ENCODE data around the gene RAD52.
"Not testable (repeated sequence)": the region's sequence is repeated elsewhere in the genome, so short reads cannot be mapped to it uniquely, and the experiment has no call there.

RAD52 gene

DNA sequence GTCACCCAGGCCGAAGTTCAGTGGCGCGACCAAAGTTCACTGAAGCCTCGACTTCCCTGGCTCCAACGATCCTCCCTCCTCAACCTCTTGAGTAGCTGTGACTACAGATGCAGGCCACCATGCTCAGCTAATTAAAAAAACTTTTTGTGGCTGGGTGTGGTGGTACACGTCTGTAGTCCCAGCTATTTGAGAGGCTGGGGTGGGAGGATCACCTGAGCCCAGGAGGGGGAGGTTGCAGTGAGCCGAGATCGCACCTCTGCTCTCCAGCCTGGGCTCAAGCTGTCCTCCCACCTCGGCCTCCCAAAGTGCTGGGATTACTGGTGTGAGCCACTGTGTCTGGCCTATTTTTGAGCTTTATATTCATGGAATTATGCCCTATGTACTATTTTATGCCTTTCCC is 18.1 kb upstream of the RAD52 start:
- DNase-seq (ENCODE audit: low spot score), result no peak

DNA sequence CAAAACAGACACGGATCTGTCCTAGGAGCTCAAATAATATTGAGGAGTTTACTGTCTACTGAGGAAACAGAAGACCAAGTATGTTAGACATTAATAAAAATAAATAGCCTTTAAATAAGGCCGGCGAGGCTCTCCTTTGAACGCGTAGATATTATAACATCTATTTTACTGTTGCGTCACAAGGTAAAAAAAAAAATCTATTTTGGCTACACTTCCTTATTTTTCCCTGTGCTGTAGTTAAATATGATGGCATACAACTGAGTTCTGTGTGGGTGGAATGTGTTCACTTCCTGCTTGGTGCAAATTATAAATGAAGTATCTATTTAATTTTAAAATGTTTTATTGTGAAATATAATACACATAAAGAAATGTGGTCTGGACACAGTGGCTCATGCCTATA is 17.2 kb upstream of the RAD52 start:
- no peak for DNase-seq (ENCODE audit: low spot score)

DNA sequence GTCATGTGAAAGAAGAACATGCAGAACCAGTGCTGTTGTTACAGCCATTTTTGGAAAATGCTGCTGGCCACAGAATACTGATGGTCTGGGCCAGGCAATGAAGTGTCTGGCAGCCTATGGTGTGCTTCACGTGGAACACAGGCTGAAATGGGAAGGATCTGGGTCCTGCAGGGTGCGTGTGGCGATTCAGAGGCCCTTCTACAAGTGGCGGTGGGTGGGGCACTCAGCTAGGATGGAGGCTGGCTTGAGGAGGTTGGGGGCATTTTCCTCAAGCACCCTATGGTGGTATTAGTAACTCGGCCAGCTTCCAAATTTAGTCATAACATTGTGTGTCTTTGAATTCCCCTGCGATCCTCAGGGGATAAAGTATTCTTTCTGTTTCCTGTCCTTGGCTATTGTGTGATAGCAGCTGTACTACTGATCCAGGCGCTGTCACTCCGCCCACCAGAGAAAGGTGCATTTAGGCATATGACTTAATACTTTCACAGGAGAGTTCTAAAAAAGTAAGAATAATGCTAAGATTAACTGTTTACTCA is 9.2 kb upstream of the RAD52 start:
- DNase-seq (ENCODE audit: low spot score), result no peak

DNA sequence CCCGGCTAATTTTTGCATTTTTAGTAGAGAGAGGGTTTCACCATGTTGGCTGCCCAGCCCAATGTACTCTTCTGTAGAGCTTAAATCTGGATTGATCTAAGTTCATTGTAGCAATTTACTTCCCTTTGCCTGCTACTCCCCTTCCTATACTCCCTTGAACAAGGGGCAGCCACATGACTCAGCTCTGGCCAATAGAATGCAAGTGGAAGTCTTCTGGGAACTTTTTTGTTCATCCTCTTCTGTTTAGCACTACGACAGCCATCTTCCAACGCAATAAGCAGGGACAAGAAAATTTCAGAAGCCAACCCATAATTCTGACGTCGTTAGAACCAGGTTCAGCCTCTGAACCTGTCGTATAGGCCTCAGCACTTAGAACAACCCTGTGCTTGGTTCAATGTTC is 6.4 kb upstream of the RAD52 start:
- DNase-seq (ENCODE audit: low spot score), result no peak

DNA sequence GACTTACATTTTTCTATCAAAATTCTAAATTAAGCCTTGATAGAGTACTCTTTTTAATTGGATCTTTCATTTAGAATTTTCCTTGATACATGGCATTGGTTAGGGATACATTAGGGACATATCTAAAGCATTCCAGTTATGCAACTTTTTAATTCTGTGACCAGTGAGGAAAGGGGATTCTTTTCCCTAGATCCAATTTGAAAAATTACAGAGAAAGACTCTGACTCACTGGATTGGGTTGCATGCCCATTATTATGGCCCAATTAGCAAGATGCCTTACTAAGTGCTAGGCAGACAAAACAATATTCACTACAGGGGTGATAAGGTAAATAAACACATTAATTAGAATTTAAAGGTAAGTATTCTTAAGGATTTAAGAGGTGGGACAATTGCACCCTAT is 5.2 kb upstream of the RAD52 start:
- no peak for DNase-seq (ENCODE audit: low spot score)

DNA sequence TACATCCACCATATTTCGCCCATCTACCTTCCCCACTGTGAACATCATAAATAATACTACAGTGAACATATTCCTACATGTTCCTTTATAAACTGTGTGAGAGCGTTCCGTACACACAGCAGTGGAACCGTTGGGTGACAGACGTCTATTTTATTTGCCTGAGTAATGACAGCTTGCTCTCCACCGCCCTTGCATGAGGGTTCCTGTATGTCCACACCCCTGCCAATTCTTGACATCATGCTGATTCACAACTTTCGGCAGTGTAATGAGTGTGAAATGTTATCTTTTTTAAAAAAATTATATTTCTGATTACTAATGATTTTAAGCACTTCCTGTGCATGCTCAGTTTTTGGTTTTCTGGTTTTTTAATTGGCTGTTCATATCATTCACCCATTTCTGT is 4.3 kb upstream of the RAD52 start:
- peak; percentile 10 for DNase-seq (ENCODE audit: low spot score)

DNA sequence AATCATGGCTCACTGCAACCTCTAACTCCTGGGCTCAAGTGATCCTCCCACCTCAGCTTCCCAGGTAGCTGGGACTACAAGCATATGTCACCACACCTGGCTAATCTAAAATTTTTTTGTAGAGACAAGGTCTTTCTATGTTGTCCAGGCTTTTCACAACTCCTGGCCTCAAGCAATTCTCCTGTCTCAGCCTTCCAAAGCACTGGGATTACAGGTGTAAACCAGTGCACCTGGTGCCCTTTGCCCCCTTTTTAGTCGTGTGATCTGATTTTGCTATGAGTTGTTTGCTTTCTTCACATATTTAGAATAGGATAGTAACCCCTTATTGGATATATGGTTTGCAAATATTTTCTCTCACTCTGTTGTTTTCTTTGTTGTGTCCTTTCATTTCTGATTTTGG is 1.7 kb upstream of the RAD52 start:
- no peak for DNase-seq (ENCODE audit: low spot score)

DNA sequence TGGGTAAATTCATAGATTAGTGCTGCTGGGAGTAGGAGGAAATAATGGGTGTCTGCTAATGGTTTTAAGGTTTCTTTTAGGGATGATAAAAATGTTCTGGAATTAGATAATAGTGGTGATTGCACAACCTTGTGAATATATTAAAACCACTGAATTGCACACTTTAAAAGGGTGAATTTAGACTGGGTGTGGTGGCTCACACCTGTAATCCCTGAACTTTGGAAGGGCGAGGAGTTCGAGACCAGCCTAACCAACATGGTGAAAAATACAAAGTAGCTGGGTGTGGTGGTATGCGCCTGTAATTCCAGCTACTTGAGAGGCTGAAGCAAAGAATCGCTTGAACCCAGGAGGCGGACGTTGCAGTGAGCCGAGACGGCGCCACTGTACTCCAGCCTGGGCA is 1.3 kb downstream of the RAD52 start:
- DNase-seq (ENCODE audit: low spot score), result peak; percentile 4

DNA sequence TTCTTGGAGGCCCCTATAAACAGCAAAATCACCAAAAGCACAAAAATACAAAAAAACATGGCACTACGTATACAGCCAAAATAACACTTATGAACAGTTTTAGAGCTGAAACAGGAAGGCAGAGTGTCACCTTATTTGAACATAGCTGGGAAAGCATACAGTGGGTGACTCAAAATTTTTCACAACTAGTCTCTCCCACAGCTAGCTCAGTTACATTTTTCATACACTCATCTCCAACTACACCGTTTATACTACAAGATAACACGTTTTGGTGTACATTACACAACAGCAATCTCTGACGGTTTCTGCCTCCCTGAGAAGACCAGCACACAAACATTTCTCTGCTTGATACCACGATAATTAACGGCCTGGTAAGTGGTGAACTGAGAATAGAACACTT is 2.9 kb downstream of the RAD52 start:
- DNase-seq (ENCODE audit: low spot score), result no peak

DNA sequence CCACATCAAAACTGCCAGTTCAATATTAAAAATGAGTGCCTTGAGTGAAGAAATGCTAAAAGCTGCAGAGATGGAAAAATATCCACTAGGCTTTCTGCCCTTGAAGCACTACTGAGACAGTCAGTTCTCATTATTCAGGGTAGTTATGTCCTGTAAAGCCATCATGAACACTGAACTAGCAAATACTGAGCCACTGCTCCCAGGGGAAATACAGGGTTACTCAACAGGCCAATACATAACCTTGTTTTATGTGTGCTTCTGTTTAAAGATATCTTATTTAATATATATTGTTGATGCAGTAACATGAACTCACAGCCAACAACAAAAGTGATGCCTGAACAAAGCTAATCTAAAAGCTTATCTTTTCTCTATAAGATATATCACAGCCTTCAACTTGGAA is 3.3 kb downstream of the RAD52 start:
- DNase-seq (ENCODE audit: low spot score), result no peak

DNA sequence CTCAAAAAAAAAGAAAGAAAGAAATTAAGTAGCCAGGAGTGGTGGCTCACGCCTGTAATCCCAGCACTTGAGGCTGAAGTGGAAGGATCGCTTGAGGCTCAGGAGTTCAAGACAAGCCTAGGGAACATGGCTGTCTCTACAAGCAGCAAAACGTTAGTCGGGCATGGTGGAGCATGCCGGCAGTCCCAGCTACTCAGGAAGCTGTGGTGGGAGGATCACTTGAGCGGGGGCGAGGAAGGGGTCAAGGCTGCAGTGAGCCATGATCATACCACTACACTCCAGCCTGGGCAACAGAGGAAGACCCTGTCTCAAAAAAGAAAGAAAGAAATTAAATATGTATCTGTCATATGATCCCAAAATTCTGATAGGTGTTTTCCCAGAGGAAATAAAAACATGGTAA is 5.3 kb downstream of the RAD52 start:
- DNase-seq (ENCODE audit: low spot score), result no peak

DNA sequence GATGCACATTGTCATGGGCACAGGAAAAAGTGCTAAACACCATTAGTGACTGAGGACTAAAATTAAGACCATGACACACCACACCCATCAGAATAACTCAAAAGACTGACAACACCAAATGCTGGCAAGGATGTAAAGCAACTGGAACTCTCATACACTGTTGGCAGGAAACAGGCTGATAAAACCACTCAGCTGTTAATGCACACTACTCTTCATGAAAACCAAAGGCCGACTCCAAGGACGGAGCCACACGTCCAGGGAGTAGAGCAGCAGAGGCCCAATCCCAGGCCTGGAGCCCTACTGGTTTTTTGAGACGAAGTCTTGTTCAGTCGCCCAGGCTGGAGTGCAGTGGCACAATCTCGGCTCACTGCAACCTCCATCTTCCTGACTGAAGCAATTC is 6.4 kb downstream of the RAD52 start:
- DNase-seq (ENCODE audit: low spot score), result no peak

DNA sequence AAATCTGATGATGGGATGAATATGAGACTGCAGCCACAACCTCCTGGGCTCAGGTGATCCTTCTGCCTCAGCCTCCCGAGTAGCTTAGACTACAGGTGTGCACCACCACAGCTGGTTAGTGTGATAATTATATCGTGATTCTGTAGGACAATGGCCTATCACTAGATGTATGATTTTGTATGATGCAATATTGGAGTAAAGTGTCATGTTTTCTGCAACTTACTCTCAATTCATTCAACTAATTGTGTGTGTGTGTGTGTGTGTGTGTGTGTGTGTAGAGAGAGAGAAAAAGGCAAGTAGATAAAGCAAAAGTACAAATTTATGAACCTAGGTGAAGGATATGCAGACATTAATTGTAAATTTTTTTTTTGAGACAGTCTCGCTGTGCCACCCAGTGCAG is 10.7 kb downstream of the RAD52 start:
- DNase-seq (ENCODE audit: low spot score), result no peak

DNA sequence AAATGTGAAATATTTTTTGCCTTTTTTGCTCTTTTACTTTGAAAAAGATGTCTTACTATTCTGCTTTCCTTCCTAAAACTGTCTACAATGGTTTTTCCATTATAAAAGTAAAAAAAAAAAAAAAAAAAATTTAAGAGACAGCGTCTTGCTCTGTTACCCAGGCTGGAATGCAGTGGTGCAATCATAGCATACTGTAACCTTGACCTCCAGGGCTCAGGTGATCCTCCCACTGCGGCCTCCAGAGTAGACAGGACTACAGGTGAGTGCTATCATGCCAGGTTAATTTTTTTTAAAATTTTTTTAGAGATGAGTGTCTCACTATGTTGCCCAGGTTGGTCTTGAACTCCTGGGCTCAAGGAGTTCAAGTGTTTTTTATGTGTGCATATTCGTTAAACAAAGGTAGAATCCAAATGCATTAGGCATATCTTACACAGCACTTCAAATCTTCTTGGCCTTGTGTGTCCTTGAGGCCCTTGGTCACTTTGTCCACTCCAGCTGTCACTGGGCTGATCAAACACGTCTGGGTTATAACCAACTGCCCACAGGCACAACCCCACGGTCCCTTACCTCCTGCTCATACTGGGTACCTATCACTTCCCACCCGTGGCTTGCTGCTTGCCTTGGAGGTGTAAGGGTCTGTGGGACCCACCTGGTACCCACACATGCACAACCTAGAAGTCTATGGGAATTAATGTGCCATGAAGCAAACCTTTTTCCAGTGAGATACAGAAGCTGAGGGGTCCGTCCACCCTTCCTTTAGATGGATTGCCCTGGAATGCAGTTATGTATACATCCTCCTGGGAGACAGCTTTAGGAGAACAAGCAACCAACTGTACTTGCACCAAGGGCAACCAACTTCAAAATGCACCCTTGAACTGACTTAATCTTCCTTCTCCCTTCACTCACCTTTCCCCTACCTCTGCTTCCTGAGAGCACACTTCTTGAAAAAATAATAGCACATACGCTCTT is 12.8 kb downstream of the RAD52 start:
- no peak for DNase-seq (ENCODE audit: low spot score)

DNA sequence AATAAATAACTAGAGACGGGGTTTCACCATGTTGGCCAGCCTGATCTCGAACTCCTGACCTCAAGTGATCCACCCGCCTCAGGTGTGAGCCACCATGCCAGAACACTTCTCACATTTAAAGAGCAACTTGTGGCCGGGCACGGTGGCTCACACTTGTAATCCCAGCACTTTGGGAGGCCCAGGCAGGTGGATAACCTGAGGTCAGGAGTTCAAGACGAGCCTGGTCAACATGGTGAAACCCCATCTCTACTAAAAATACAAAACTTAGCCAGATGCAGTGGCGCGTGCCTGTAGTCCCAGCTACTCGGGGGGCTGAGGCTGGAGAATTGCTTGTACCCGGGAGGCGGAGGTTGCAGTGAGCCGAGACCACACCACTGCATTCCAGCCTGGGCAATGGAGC is 13.6 kb downstream of the RAD52 start:
- DNase-seq (ENCODE audit: low spot score), result not testable (repeated sequence)

DNA sequence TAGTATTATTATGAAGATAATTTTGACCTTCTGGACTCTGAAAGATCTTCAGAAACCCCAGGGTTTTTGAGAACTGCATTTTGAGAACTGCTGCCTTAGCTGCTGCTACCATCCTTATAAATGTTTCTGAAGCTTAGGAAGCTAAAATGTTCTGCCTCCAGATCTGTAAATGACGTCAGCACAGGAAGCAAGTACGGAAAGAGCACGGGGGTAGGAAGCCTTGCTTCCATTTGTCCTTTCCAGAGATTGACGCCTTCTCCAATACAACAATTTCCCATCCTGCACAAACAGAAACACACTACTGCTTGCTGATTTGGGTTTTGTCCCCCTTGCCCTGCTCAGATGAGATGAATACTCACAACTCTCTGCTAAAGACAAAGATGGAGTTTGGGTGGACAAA is 17.9 kb downstream of the RAD52 start:
- DNase-seq (ENCODE audit: low spot score), result no peak

DNA sequence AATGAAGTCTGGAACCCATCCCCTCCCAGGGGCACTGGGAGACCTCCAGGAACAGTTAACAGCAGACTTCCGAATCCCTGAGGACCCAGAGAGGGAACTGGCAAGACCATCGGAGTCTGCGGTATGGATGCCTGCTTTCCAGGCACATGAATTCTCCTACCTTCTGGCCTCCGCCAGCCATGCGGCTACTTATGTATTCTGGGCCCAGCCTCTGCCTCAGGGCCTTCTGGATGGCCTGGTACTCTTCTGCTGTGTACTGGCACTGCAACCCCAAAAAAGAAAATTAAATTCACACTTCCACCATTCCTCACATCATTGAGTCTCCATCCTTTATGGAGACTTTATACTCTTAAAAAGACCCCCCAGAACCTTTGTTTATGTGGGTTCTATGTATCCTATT is 18.4 kb downstream of the RAD52 start:
- DNase-seq (ENCODE audit: low spot score), result no peak

DNA sequence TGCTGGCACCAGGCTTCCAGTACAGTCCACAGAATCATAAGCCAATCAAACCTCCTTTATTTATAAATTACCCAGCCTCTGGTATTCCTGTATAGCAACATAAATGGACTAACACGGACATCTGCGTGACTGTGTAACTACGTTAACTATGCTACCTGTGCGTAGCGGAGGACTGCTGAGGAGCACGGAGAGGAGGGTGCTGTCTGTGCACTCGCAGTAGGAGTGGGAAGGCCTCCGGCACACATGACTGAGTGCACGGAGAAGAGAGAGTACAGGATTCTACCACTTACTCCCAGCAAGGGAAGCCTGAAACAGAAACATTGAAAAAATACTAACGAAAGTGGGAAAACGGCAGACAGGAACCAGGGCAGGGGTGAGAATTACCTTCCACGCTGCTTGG is 22.9 kb downstream of the RAD52 start:
- DNase-seq (ENCODE audit: low spot score), result no peak

DNA sequence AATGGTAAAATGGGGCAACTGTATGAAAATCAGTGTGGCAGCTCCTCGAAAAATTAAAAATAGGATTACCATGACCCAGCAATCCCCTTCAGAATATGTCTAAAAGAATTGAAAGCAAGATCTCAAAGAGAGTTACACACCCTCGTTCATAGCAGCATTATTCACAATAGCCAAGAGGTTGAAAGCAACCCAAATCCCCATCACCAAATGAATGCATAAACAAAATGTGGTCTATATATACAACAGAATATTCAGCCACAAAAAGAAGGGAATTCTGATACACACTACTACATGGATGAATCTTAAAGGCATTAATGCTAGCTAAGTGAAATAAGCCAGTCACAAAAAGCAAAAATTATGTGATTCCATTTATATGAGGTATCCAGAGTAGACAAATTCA is 27.2 kb downstream of the RAD52 start:
- DNase-seq (ENCODE audit: low spot score), result no peak

DNA sequence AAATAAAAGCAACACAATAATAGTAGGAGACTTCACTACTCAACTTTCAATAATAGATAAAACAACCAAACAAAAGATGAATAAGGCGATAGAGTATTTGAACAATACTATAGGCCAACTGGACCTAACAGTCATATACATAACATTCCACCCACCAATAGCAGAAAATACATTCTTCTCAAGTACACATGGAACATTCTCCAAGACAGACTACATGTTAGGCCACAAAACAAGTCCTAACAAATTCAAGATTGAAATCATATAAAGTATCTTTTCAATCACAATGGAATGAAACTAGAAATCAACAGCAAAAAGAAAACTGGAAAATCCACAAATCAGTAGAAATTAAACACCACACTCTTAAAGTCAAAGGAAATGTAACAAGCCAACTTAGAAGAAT is 28.8 kb downstream of the RAD52 start:
- DNase-seq (ENCODE audit: low spot score), result no peak

DNA sequence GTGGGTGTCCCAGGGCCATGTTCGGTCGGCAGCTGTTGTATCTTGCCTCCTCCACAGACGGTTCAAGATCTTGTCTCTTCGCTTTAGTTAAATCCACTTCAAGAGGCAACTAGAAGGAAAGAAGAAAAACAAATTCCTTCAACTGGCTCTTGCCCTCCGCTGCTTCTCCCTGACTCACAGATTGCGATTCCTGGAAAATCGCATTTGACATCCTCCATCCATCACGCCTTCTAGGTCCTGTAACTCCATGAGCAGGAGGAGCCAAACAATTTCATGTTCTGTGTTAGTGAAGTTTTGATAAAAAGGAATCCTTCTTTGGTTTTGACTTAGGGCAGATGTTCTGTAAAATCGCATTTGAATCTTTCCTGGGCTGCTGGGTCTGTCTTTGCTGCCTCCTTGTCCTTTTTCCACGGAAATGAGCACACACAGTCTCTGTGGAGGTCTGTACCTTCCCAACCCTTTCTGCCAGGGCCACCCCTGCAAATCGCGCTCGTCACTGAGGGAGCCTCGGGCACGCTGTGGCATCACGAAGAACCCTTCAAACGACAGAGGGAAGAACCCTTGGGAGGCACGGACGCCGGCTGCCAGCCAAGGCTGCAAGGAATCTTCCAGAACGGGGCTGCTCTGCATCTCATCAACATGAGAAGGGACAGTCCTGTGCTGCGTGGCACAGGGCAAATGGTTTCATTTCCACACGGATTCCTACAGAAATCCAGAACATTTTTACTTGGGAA is 32.6 kb downstream of the RAD52 start:
- DNase-seq (ENCODE audit: low spot score), result no peak

DNA sequence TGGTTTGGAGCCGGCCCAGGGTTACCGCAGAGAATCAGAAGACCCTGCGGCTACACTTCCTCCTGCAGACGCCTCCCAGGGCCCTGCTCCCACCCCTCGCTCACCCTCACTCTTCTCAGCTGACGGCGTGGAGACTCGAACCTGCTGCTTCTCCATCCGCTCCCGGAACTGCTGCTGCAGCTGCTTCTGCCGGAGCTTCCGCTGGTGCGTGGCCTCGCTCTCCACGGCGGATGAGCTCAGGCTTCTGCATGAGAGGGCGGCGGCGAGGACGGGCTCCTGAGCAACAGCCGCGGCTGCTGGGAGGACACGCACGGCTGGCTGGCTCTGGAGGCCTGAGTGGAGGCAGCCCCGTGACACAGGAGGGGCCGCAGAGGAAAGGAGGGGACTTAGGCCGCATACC is 33.3 kb downstream of the RAD52 start:
- no peak for DNase-seq (ENCODE audit: low spot score)

DNA sequence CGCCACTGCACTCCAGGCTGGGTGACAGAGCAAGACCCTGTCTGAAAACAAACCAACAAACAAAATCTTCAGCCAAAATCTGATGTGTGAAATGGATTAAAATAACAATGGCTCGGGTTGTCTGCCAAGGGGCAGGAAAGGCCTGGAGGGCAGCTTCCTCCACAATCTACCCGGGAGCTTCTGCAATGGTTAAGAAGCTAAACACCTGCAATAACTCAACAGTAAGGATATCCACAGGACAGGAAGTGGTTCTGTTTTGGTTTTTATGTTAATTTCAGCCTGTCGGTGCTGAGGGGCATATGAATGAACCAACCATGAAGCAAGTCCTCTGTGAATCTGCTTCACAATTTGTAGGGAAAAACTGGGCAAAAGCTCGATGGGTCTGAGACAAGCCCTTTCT is 34.4 kb downstream of the RAD52 start:
- no peak for DNase-seq (ENCODE audit: low spot score)

All from kidney tubule cell (primary cell).